OCI-LY7 (cell line): ENCODE data around the gene RMDN3.

Experiments
- CTCF ChIP-seq: fragments of 200-600 bp; sonication (generic); conservative IDR thresholded peaks from 2 replicates; pipeline ENCODE4 v1.5.1; 2014; ENCODE audit warnings: mild to moderate bottlenecking, antibody characterized with exemption, low read length, moderate library complexity, mixed read lengths
- EZH2phosphoT487 ChIP-seq: fragments of 200-600 bp; sonication (generic); IDR thresholded peaks from 2 replicates; pipeline ENCODE4 v1.6.1; 2018; ENCODE audit warnings: low read depth, borderline replicate concordance, mild to moderate bottlenecking, mixed run types, antibody characterized with exemption, low read length, moderate library complexity, mixed read lengths

DNA sequence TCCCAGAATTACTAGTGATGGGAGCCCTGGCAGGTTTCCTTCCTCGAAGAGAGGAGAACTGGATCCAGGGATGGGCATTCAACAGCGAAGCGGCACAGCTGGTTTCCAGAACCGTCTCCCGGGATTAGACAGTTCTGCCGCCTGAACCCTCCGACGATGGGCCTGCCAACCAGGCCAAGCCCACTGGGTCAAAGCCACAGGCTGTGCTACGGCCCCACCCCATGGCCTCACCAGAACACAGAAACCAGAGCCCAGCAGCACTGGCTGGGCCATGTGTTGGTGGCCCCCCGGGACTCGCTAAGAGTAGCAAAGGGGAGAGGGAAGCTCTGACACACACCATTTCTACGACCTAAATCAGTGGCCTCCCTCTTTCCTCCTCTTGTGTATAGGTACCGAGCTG, 17.0 kb upstream of the RMDN3 start:
- TF ChIP-seq CTCF (0 out of 2 replicates have a peak, but pooled peaks have one; percentile 10), EZH2phosphoT487 (no peak)
